HCT116 (cell line): Measurements from ENCODE around the gene SMARCA4. TPM values are rescaled to one million over a fixed set of nuclear protein-coding genes. Genes with fewer than 3 reads are reported as not detected.

Source experiments
- ATAC-seq: fragments of 200-7000 bp; cut with Tn5 transposase; 2 replicates; pipeline ENCODE4 v1.9.1; 2020; ENCODE audit warnings: mild to moderate bottlenecking, moderate library complexity
- BruUV-seq: library from RNA; stranded (reverse); fragments of 400-500 nt; replicated peaks from 2 replicates; lab custom pipeline; 2021; lab: Mats Ljungman, UMichigan
- CTCF ChIA-PET: fragments of 300-600 bp; sonication (Branson Sonifier 250); formaldehyde crosslinking; loops from one replicate; lab custom pipeline; 2021; ENCODE audit warnings: antibody characterized with exemption; lab: Charles Lee
- POLR2A ChIA-PET: fragments of 300-600, 350-600 bp; sonication (Branson Sonifier 250); formaldehyde crosslinking; loops from one replicate; lab custom pipeline; 2021; ENCODE audit warnings: antibody characterized with exemption; lab: Charles Lee
- RAD21 ChIA-PET, 2 experiments: fragments of 300-600 bp; sonication (Branson Sonifier 250); formaldehyde crosslinking; loops; one replicate each; lab custom pipeline; 2023; ENCODE audit warnings: low total read pairs in 2 of 2; ENCODE audit not compliant: uncharacterized antibody in 2 of 2, unreplicated experiment in 2 of 2, low non-redundant PET in 1 of 2; lab: Charles Lee
- DNase-seq: peaks from one replicate; pipeline ENCODE4 v3.0.0-alpha.2; 2010; ENCODE audit warnings: low read depth, low spot score
- H2AFZ ChIP-seq: fragments of 200-600 bp; shearing (Covaris generic), sonication (generic); 2 replicates; pipeline ENCODE4 v1.6.1; 2017; ENCODE audit warnings: low read depth, mixed run types, mixed read lengths, antibody characterized with exemption, low read length; ENCODE audit not compliant: poor library complexity, severe bottlenecking
- H3K27ac ChIP-seq: 2 replicates; pipeline ENCODE4 v1.5.1; 2012; ENCODE audit warnings: low read depth, low read length
- H3K27me3 ChIP-seq: fragments of 200-600 bp; sonication (generic); 2 replicates; pipeline ENCODE4 v1.6.1; 2016; ENCODE audit warnings: mixed run types, low read length, mixed read lengths; ENCODE audit not compliant: insufficient read depth
- H3K36me3 ChIP-seq, 2 experiments: fragments of 200-500 bp in 1 of 2; fragments of 200-600 bp in 1 of 2; sonication (Bioruptor generic) in 1 of 2; sonication (generic) in 1 of 2; 2 replicates each; pipeline versions ENCODE4 v1.5.1 to v1.6.1; 2014 to 2016; ENCODE audit warnings: low read length in 2 of 2, inconsistent platforms in 1 of 2, mixed read lengths in 1 of 2, mixed run types in 1 of 2; ENCODE audit not compliant: insufficient read depth in 2 of 2, control insufficient read depth in 1 of 2
- H3K4me1 ChIP-seq, 2 experiments: fragments of 200-600 bp in 1 of 2; sonication (generic) in 1 of 2; 2 replicates each; pipeline versions ENCODE4 v1.5.1 to v1.6.1; 2012 to 2017; ENCODE audit warnings: low read length in 2 of 2, inconsistent platforms in 1 of 2, mild to moderate bottlenecking in 1 of 2, mixed read lengths in 1 of 2, mixed run types in 1 of 2, moderate library complexity in 1 of 2; ENCODE audit not compliant: insufficient read depth in 2 of 2, control insufficient read depth in 1 of 2
- H3K4me2 ChIP-seq: fragments of 200-600 bp; sonication (generic); 2 replicates; pipeline ENCODE4 v1.6.1; 2017; ENCODE audit warnings: mixed run types, low read length, mixed read lengths
- H3K4me3 ChIP-seq, 2 experiments: fragments of 200-600 bp in 1 of 2; sonication (generic) in 1 of 2; replicated peaks in 1 of 2; 2 replicates each; pipeline ENCODE4 v1.5.1; 2011 to 2016; ENCODE audit warnings: low read length in 2 of 2, control low read depth in 1 of 2, low read depth in 1 of 2, mild to moderate bottlenecking in 1 of 2, mixed read lengths in 1 of 2, mixed run types in 1 of 2
- H3K79me2 ChIP-seq: fragments of 200-600 bp; sonication (generic); 2 replicates; pipeline ENCODE4 v1.6.1; 2017; ENCODE audit warnings: mild to moderate bottlenecking, mixed run types, low read length, moderate library complexity, mixed read lengths; ENCODE audit not compliant: insufficient read depth
- H3K9ac ChIP-seq: fragments of 200-600 bp; sonication (generic); 2 replicates; pipeline ENCODE4 v1.6.1; 2016; ENCODE audit warnings: low read length, mixed read lengths
- H3K9me2 ChIP-seq: fragments of 200-600 bp; sonication (generic), shearing (Covaris generic); 2 replicates; pipeline ENCODE4 v1.6.1; 2017; ENCODE audit warnings: mixed run types, mild to moderate bottlenecking, moderate library complexity; ENCODE audit not compliant: insufficient read depth
- H3K9me3 ChIP-seq, 2 experiments: fragments of 200-500 bp in 1 of 2; fragments of 200-600 bp in 1 of 2; sonication (Bioruptor generic) in 1 of 2; sonication (generic) in 1 of 2; 2 replicates each; pipeline ENCODE4 v1.6.1; 2014 to 2017; ENCODE audit warnings: low read length in 2 of 2, mixed read lengths in 2 of 2, inconsistent platforms in 1 of 2, low read depth in 1 of 2, mild to moderate bottlenecking in 1 of 2, mixed run types in 1 of 2, moderate library complexity in 1 of 2; ENCODE audit not compliant: control insufficient read depth in 1 of 2, insufficient read depth in 1 of 2
- H4K20me1 ChIP-seq: fragments of 200-600 bp; sonication (generic), shearing (Covaris generic); 2 replicates; pipeline ENCODE4 v1.6.1; 2017; ENCODE audit warnings: mixed run types, mild to moderate bottlenecking, moderate library complexity; ENCODE audit not compliant: insufficient read depth
- EGR1 ChIP-seq: IDR thresholded peaks from 2 replicates; pipeline ENCODE4 v1.6.1; 2012; ENCODE audit warnings: low read depth
- FOSL1 ChIP-seq: IDR thresholded peaks from 2 replicates; pipeline ENCODE4 v1.6.1; 2012; ENCODE audit warnings: low read depth
- JUND ChIP-seq: IDR thresholded peaks from 2 replicates; pipeline ENCODE4 v1.6.1; 2012
- RAD21 ChIP-seq: IDR thresholded peaks from 2 replicates; pipeline ENCODE4 v1.6.1; 2012; ENCODE audit warnings: low read depth, mild to moderate bottlenecking
- SP1 ChIP-seq: IDR thresholded peaks from 2 replicates; pipeline ENCODE4 v1.6.1; 2012; ENCODE audit warnings: low read depth
- SRF ChIP-seq: IDR thresholded peaks from 2 replicates; pipeline ENCODE4 v1.6.1; 2012; ENCODE audit warnings: low read depth
- ZFX ChIP-seq: fragments of 450-650 bp; IDR thresholded peaks from 2 replicates; pipeline ENCODE4 v1.6.1; 2017
- intact Hi-C: fragments of 100-400 bp; cut with micrococcal nuclease; formaldehyde crosslinking; loops from 2 replicates; pipeline ENCODE4 v1.10.0; 2022
- total RNA-seq: library from RNA; stranded (reverse); gene quantifications from one replicate; pipeline ENCODE4 v1.2.1, GENCODE V29; 2021; ENCODE audit not compliant: unreplicated experiment
- TF ChIP-seq, protein P1 (sequence below), 3 experiments: fragments of 200-600 bp in 1 of 3; sonication (generic) in 1 of 3; IDR thresholded peaks in 2 of 3; conservative IDR thresholded peaks in 1 of 3; 2 replicates each; pipeline ENCODE4 v1.5.1; 2012 to 2017; ENCODE audit warnings: low read depth in 2 of 3, low read length in 2 of 3, antibody characterized with exemption in 1 of 3, borderline replicate concordance in 1 of 3, control low read depth in 1 of 3, mild to moderate bottlenecking in 1 of 3, mixed read lengths in 1 of 3, mixed run types in 1 of 3, moderate library complexity in 1 of 3; ENCODE audit not compliant: insufficient read depth in 1 of 3
- TF ChIP-seq, protein P2 (sequence below): IDR thresholded peaks from 2 replicates; pipeline ENCODE4 v1.6.1; 2012

The SMARCA4 gene
- total RNA-seq, 1 experiment from 2014 or later: 116 TPM

DNA sequence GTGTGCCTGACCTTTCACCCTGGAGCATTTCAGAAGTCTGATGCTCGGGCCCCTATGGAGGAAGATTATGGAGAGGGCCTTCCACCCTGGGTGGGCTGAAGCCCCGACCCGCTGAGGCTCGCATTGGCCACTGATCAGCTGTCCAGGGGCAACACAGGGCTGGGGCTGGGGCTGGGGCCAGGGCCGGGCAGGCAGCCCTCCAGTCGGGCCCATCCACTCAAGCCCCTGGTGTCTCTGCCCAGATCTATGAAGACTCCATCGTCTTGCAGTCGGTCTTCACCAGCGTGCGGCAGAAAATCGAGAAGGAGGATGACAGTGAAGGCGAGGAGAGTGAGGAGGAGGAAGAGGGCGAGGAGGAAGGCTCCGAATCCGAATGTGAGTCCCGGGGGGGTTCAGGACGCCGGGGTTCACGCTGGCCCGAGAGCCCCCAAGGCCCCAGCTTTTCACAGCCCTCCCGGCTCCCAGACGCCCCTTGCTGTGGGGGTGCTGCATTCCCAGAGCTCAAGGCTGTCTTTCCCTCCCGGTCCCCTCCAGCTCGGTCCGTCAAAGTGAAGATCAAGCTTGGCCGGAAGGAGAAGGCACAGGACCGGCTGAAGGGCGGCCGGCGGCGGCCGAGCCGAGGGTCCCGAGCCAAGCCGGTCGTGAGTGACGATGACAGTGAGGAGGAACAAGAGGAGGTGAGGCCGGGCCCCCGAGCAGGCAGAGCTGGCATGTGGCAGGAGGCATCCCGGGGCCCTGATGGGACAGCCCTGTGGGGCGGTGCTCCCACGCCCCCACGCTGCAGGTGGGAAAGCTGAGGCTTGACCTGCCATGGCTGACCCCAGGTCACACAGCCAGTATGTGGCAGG is 98.9 kb downstream of the SMARCA4 start:
- BruUV-seq: no TSS peak
- RAD21 ChIA-PET: no interaction called here
- POLR2A ChIA-PET: no interaction called here
- no peaks in the 10 kb centered on the region for H3K9me2 ChIP-seq
- H4K20me1 ChIP-seq: no peaks in the 10 kb centered on the region
- DNase-seq: no peak
- no peak overlapping the region for H3K4me3 ChIP-seq
- H3K79me2 ChIP-seq: no peaks in the 10 kb centered on the region
- no peaks in the 10 kb centered on the region for H3K27me3 ChIP-seq
- TF ChIP-seq ZFX (no peak), JUND (no peak), SRF (no peak), FOSL1 (no peak), EGR1 (no peak), RAD21 (no peak), SP1 (no peak)
- TF ChIP-seq, protein P1, sequence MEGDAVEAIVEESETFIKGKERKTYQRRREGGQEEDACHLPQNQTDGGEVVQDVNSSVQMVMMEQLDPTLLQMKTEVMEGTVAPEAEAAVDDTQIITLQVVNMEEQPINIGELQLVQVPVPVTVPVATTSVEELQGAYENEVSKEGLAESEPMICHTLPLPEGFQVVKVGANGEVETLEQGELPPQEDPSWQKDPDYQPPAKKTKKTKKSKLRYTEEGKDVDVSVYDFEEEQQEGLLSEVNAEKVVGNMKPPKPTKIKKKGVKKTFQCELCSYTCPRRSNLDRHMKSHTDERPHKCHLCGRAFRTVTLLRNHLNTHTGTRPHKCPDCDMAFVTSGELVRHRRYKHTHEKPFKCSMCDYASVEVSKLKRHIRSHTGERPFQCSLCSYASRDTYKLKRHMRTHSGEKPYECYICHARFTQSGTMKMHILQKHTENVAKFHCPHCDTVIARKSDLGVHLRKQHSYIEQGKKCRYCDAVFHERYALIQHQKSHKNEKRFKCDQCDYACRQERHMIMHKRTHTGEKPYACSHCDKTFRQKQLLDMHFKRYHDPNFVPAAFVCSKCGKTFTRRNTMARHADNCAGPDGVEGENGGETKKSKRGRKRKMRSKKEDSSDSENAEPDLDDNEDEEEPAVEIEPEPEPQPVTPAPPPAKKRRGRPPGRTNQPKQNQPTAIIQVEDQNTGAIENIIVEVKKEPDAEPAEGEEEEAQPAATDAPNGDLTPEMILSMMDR (IDR thresholded peaks at IDR 0.05 in 2 of 3, conservative IDR thresholded peaks at IDR 0.05 in 1 of 3; ENCODE audit: borderline replicate concordance in 1 of 3, insufficient read depth in 1 of 3, low read depth in 2 of 3, low read length in 2 of 3): no peak
- TF ChIP-seq, protein P2, sequence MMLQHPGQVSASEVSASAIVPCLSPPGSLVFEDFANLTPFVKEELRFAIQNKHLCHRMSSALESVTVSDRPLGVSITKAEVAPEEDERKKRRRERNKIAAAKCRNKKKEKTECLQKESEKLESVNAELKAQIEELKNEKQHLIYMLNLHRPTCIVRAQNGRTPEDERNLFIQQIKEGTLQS: no peak
- no peak overlapping the region for H3K4me2 ChIP-seq
- intact Hi-C loops: no loop called here
- peaks cover 9 to 19% of the 10 kb centered on the region in 2 experiments; a peak in 3 of 4 replicates for H3K36me3 ChIP-seq
- H2AFZ ChIP-seq: no peak overlapping the region
- H3K9ac ChIP-seq: no peak overlapping the region
- peak overlapping the region; percentile 22; the same call in 1 of the 2 replicates for H3K27ac ChIP-seq
- CTCF ChIA-PET: no interaction called here
- H3K4me1 ChIP-seq: no peaks in the 10 kb centered on the region
- no peaks in the 10 kb centered on the region for H3K9me3 ChIP-seq
- ATAC-seq: 0 out of 2 replicates have a peak, but pooled peaks have one; percentile 10
